GM19467 (cell line): Measurements from ENCODE around the gene NLN.
"Not testable (repeated sequence)": the region's sequence is repeated elsewhere in the genome, so short reads cannot be mapped to it uniquely, and the experiment has no call there.

Experiments used
- ATAC-seq: cut with Tn5 transposase; IDR thresholded peaks from one replicate; pipeline ENCODE4 v1.9.1; 2021; ENCODE audit warnings: mild to moderate bottlenecking, moderate library complexity; ENCODE audit not compliant: unreplicated experiment

The NLN gene

GRCh38 chr5:65721720-65722574 is at the start of gene NLN, which contains the start of gene SGTB:
Gene NLN (plus strand): TSS chr5:65722205. CDS start chr5:65722374, 169 bp downstream.
Gene SGTB (minus strand): TSS chr5:65722109. CDS start chr5:65720807, 1,302 bp downstream.
- peak; percentile 78 for ATAC-seq

GRCh38 chr5:65672796-65673195 is 49.2 kb upstream of the NLN start:
- no peak for ATAC-seq

GRCh38 chr5:65674749-65675148 is 47.3 kb upstream of the NLN start:
- ATAC-seq = no peak

- not testable (repeated sequence) for ATAC-seq
These were observed 45.9 kb upstream of the NLN start for GRCh38 chr5:65676056-65676455.

GRCh38 chr5:65682148-65682547 is 39.9 kb upstream of the NLN start:
- ATAC-seq = no peak

- no peak for ATAC-seq
These were observed 28.9 kb upstream of the NLN start for GRCh38 chr5:65693121-65693520.

- ATAC-seq = no peak
These were observed 26.7 kb upstream of the NLN start for GRCh38 chr5:65695162-65695755.

- ATAC-seq = no peak
These were observed 26.1 kb upstream of the NLN start for GRCh38 chr5:65695896-65696295.

- no peak for ATAC-seq
These were observed 25.1 kb upstream of the NLN start for GRCh38 chr5:65696892-65697291.

GRCh38 chr5:65699338-65699737 is 22.7 kb upstream of the NLN start:
- ATAC-seq = no peak

- ATAC-seq = no peak
These were observed 20.0 kb upstream of the NLN start for GRCh38 chr5:65702036-65702435.

GRCh38 chr5:65704621-65705239 is 17.3 kb upstream of the NLN start:
- ATAC-seq = no peak

GRCh38 chr5:65707663-65708062 is 14.3 kb upstream of the NLN start:
- ATAC-seq = no peak

- ATAC-seq = no peak
These were observed 13.9 kb upstream of the NLN start for GRCh38 chr5:65708145-65708544.

GRCh38 chr5:65718576-65719310 is 3.3 kb upstream of the NLN start:
- no peak for ATAC-seq

- peak; percentile 1 for ATAC-seq
These were observed 820 bp upstream of the NLN start for GRCh38 chr5:65721050-65721719.

GRCh38 chr5:65722575-65723403 is 784 bp downstream of the NLN start:
- no peak for ATAC-seq

- ATAC-seq = no peak
These were observed 5.6 kb downstream of the NLN start for GRCh38 chr5:65727491-65728156.

GRCh38 chr5:65728218-65728617 is 6.2 kb downstream of the NLN start:
- ATAC-seq = no peak
